ENCODE data around the gene CGB1.

GRCh38 chr19:48991011-48991609 lies 45.6 kb downstream of the CGB1 start:
- TF ChIP-seq CHD2 (IDR thresholded peaks at IDR 0.05; ENCODE audit: low read length, partially characterized antibody), result no peak
- TF ChIP-seq POLR2A (IDR thresholded peaks at IDR 0.05; ENCODE audit: low read length), result no peak
- TF ChIP-seq, protein P1, sequence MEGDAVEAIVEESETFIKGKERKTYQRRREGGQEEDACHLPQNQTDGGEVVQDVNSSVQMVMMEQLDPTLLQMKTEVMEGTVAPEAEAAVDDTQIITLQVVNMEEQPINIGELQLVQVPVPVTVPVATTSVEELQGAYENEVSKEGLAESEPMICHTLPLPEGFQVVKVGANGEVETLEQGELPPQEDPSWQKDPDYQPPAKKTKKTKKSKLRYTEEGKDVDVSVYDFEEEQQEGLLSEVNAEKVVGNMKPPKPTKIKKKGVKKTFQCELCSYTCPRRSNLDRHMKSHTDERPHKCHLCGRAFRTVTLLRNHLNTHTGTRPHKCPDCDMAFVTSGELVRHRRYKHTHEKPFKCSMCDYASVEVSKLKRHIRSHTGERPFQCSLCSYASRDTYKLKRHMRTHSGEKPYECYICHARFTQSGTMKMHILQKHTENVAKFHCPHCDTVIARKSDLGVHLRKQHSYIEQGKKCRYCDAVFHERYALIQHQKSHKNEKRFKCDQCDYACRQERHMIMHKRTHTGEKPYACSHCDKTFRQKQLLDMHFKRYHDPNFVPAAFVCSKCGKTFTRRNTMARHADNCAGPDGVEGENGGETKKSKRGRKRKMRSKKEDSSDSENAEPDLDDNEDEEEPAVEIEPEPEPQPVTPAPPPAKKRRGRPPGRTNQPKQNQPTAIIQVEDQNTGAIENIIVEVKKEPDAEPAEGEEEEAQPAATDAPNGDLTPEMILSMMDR (IDR thresholded peaks at IDR 0.05), result no peak
- no peak for TF ChIP-seq RCOR1 (IDR thresholded peaks at IDR 0.05; ENCODE audit: low read depth, low read length)
- TF ChIP-seq PHF8 (IDR thresholded peaks at IDR 0.05; ENCODE audit: borderline replicate concordance, low read depth), result no peak
- TF ChIP-seq HMGXB4 (CRISPR knock-in tag; IDR thresholded peaks at IDR 0.05; ENCODE audit: borderline replicate concordance), result no peak
- no peak for TF ChIP-seq SREBF2 (IDR thresholded peaks at IDR 0.05)
- no peak for TF ChIP-seq SMC3 (IDR thresholded peaks at IDR 0.05)
- no peak for TF ChIP-seq ZSCAN20 (CRISPR knock-in tag; IDR thresholded peaks at IDR 0.05)
- TF ChIP-seq PBX3 (IDR thresholded peaks at IDR 0.05), result no peak
- no peak for TF ChIP-seq CEBPB (IDR thresholded peaks at IDR 0.05)
- TF ChIP-seq JUN (IDR thresholded peaks at IDR 0.05), result no peak
- no peak for TF ChIP-seq CBX2 (IDR thresholded peaks at IDR 0.05; ENCODE audit: borderline replicate concordance, low read depth)
- TF ChIP-seq EHF (CRISPR knock-in tag; IDR thresholded peaks at IDR 0.05), result no peak
